ENCODE results near the gene FMC1.
A peak's percentile ranks its signal among the peaks of the same experiment; 100 is the strongest.

Gene FMC1

DNA sequence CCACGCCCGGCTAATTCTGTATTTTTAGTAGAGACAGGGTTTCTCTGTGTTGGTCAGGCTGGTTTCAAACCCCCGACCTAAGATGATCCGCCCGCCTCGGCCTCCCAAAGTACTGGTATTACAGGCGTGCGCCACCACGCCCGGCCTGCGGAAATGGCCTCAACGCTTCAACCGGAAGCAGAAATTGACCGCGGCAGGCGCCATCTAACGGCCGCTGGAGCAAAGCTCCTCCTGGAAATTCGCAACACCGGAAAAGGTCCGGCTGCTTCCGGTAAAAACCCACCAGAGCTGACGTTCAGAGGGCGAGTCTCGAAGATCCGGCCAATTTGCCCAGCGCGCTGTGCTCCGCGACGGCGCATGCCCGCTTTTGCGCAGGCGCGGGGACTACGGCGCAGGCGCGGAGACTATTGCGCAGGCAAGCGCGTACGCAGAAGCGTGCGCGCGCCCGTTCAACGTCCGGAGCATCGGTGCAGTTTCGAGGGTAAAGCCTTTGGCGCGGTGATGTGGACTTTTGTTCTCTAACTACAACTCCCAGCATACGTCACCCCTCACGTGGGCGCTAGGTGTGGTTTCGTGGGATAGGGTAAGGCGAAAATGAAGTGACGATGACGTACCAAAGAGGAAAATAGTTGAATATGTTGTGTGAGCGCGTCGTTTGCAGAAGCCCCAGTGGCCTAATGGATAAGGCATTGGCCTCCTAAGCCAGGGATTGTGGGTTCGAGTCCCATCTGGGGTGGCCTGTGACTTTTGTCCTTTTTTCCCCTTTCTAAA lies 915 bp upstream of the FMC1 start (continued):
- peak; percentile 89 for TF ChIP-seq KLF7 (tag by site-specific recombination; IDR thresholded peaks at IDR 0.05; ENCODE audit: borderline replicate concordance)
- TF ChIP-seq BCL11A (tag by site-specific recombination; IDR thresholded peaks at IDR 0.05; ENCODE audit: low read depth), result no peak
- no peak for TF ChIP-seq ZNF16 (tag by site-specific recombination; IDR thresholded peaks at IDR 0.05; ENCODE audit: low read depth)
- TF ChIP-seq KLF8 (tag by site-specific recombination; IDR thresholded peaks at IDR 0.05), result peak; percentile 60
- peak; percentile 88 for TF ChIP-seq ZNF24 (tag by site-specific recombination; IDR thresholded peaks at IDR 0.05)
- TF ChIP-seq, protein P1, sequence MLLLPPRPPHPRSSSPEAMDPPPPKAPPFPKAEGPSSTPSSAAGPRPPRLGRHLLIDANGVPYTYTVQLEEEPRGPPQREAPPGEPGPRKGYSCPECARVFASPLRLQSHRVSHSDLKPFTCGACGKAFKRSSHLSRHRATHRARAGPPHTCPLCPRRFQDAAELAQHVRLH (tag by site-specific recombination; IDR thresholded peaks at IDR 0.05), result peak; percentile 99
- TF ChIP-seq MYNN (tag by site-specific recombination; IDR thresholded peaks at IDR 0.05; ENCODE audit: borderline replicate concordance), result no peak; the same call in 1 of the 2 replicates
- TF ChIP-seq TSHZ1 (tag by site-specific recombination; IDR thresholded peaks at IDR 0.05; ENCODE audit: borderline replicate concordance), result peak; percentile 78
- no peak; the same call in 1 of the 2 replicates for TF ChIP-seq ZFP37 (tag by site-specific recombination; IDR thresholded peaks at IDR 0.05)
- TF ChIP-seq MZF1 (tag by site-specific recombination; IDR thresholded peaks at IDR 0.05; ENCODE audit: borderline replicate concordance), result no peak
- no peak for TF ChIP-seq ZNF791 (tag by site-specific recombination; IDR thresholded peaks at IDR 0.05)
- TF ChIP-seq ZNF664 (tag by site-specific recombination; IDR thresholded peaks at IDR 0.05), result no peak; the same call in 1 of the 2 replicates
- TF ChIP-seq, protein P2, sequence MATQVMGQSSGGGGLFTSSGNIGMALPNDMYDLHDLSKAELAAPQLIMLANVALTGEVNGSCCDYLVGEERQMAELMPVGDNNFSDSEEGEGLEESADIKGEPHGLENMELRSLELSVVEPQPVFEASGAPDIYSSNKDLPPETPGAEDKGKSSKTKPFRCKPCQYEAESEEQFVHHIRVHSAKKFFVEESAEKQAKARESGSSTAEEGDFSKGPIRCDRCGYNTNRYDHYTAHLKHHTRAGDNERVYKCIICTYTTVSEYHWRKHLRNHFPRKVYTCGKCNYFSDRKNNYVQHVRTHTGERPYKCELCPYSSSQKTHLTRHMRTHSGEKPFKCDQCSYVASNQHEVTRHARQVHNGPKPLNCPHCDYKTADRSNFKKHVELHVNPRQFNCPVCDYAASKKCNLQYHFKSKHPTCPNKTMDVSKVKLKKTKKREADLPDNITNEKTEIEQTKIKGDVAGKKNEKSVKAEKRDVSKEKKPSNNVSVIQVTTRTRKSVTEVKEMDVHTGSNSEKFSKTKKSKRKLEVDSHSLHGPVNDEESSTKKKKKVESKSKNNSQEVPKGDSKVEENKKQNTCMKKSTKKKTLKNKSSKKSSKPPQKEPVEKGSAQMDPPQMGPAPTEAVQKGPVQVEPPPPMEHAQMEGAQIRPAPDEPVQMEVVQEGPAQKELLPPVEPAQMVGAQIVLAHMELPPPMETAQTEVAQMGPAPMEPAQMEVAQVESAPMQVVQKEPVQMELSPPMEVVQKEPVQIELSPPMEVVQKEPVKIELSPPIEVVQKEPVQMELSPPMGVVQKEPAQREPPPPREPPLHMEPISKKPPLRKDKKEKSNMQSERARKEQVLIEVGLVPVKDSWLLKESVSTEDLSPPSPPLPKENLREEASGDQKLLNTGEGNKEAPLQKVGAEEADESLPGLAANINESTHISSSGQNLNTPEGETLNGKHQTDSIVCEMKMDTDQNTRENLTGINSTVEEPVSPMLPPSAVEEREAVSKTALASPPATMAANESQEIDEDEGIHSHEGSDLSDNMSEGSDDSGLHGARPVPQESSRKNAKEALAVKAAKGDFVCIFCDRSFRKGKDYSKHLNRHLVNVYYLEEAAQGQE (tag by site-specific recombination; IDR thresholded peaks at IDR 0.05), result peak; percentile 65
- no peak for TF ChIP-seq ZNF175 (tag by site-specific recombination; IDR thresholded peaks at IDR 0.05)
- TF ChIP-seq SALL2 (tag by site-specific recombination; IDR thresholded peaks at IDR 0.05; ENCODE audit: borderline replicate concordance), result 0 out of 2 replicates have a peak, but pooled peaks have one; percentile 32
- peak; percentile 88 for TF ChIP-seq ZNF76 (tag by site-specific recombination; IDR thresholded peaks at IDR 0.05; ENCODE audit: borderline replicate concordance, low read depth)
- peak; percentile 99 for TF ChIP-seq ZNF600 (tag by site-specific recombination; IDR thresholded peaks at IDR 0.05)
- peak; percentile 65 for TF ChIP-seq ZNF121 (tag by site-specific recombination; IDR thresholded peaks at IDR 0.05)
- TF ChIP-seq ZNF138 (tag by site-specific recombination; IDR thresholded peaks at IDR 0.05; ENCODE audit: borderline replicate concordance), result no peak
- peak; percentile 81 for TF ChIP-seq YY1 (tag by site-specific recombination; IDR thresholded peaks at IDR 0.05)
- TF ChIP-seq, protein P3, sequence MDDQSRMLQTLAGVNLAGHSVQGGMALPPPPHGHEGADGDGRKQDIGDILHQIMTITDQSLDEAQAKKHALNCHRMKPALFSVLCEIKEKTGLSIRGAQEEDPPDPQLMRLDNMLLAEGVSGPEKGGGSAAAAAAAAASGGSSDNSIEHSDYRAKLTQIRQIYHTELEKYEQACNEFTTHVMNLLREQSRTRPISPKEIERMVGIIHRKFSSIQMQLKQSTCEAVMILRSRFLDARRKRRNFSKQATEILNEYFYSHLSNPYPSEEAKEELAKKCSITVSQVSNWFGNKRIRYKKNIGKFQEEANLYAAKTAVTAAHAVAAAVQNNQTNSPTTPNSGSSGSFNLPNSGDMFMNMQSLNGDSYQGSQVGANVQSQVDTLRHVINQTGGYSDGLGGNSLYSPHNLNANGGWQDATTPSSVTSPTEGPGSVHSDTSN (CRISPR knock-in tag; IDR thresholded peaks at IDR 0.05), result peak; percentile 71
- TF ChIP-seq IKZF3 (tag by site-specific recombination; IDR thresholded peaks at IDR 0.05), result peak; percentile 40; the same call in 1 of the 2 replicates
- TF ChIP-seq ZNF768 (tag by site-specific recombination; IDR thresholded peaks at IDR 0.05), result peak; percentile 6; the same call in 1 of the 2 replicates
- TF ChIP-seq ZSCAN23 (tag by site-specific recombination; IDR thresholded peaks at IDR 0.05), result peak; percentile 87
- TF ChIP-seq ZNF391 (tag by site-specific recombination; IDR thresholded peaks at IDR 0.05; ENCODE audit: borderline replicate concordance, low read depth), result peak; percentile 98; the same call in 1 of the 2 replicates
- no peak for TF ChIP-seq ZSCAN16 (tag by site-specific recombination; IDR thresholded peaks at IDR 0.05)
- peak; percentile 73 for TF ChIP-seq ZNF610 (tag by site-specific recombination; IDR thresholded peaks at IDR 0.05; ENCODE audit: borderline replicate concordance)
- TF ChIP-seq KLF10 (tag by site-specific recombination; IDR thresholded peaks at IDR 0.05), result no peak
- peak; percentile 73; the same call in 1 of the 2 replicates for TF ChIP-seq GLI4 (tag by site-specific recombination; IDR thresholded peaks at IDR 0.05)
- no peak for TF ChIP-seq ZNF701 (tag by site-specific recombination; IDR thresholded peaks at IDR 0.05)
